ENCODE results near the gene LYPLA2.
"Not testable (repeated sequence)": the region's sequence is repeated elsewhere in the genome, so short reads cannot be mapped to it uniquely, and the experiment has no call there.

The LYPLA2 gene

GRCh38 chr1:23774174-23774880, 16.6 kb upstream of the LYPLA2 start:
- H3K4me3 ChIP-seq (IDR thresholded peaks at IDR 0.05; ENCODE audit: insufficient read depth, low read depth, low read length): no peak overlapping the region
- H3K27me3 ChIP-seq (ENCODE audit: insufficient read depth, low read depth): no peaks in the 10 kb centered on the region
- H3K36me3 ChIP-seq (ENCODE audit: insufficient read depth): no peaks in the 10 kb centered on the region
- H3K4me1 ChIP-seq (ENCODE audit: low read depth, poor library complexity, severe bottlenecking): peaks cover 42% of the 10 kb centered on the region
- H3K27ac ChIP-seq: no peak overlapping the region
- H4K20me1 ChIP-seq (ENCODE audit: insufficient read depth): no peaks in the 10 kb centered on the region
- peaks cover 10% of the 10 kb centered on the region for H3K79me2 ChIP-seq (ENCODE audit: insufficient read depth, low read depth)
- TF ChIP-seq CTCF (conservative IDR thresholded peaks at IDR 0.05; ENCODE audit: low read depth, low read length): no peak
- no peak overlapping the region for H3K9ac ChIP-seq
- H3K4me2 ChIP-seq: no peak overlapping the region
- H2AFZ ChIP-seq (ENCODE audit: low read depth): no peak overlapping the region

- H3K4me3 ChIP-seq (IDR thresholded peaks at IDR 0.05; ENCODE audit: insufficient read depth, low read depth, low read length): no peak overlapping the region
- H3K4me2 ChIP-seq: no peak overlapping the region
- H3K4me1 ChIP-seq (ENCODE audit: low read depth, poor library complexity, severe bottlenecking): peaks cover 53% of the 10 kb centered on the region
- H3K79me2 ChIP-seq (ENCODE audit: insufficient read depth, low read depth): peaks cover 19% of the 10 kb centered on the region
- no peaks in the 10 kb centered on the region for H3K27me3 ChIP-seq (ENCODE audit: insufficient read depth, low read depth)
- TF ChIP-seq CTCF (conservative IDR thresholded peaks at IDR 0.05; ENCODE audit: low read depth, low read length): no peak
- H3K36me3 ChIP-seq (ENCODE audit: insufficient read depth): no peaks in the 10 kb centered on the region
- no peak overlapping the region for H2AFZ ChIP-seq (ENCODE audit: low read depth)
- H4K20me1 ChIP-seq (ENCODE audit: insufficient read depth): no peaks in the 10 kb centered on the region
- no peak overlapping the region for H3K9ac ChIP-seq
- H3K27ac ChIP-seq: no peak overlapping the region
These were observed 14.7 kb upstream of the LYPLA2 start for GRCh38 chr1:23776217-23776616.

- H3K9ac ChIP-seq: peak within 1 kb of the TSS; percentile 56
- peak within 1 kb of the TSS; percentile 92; the same call in 1 of the 2 replicates for H2AFZ ChIP-seq (ENCODE audit: low read depth)
- TF ChIP-seq CTCF (conservative IDR thresholded peaks at IDR 0.05; ENCODE audit: low read depth, low read length): no peak
- H3K79me2 ChIP-seq (ENCODE audit: insufficient read depth, low read depth): peaks cover 19% of the 10 kb centered on the region
- H3K4me2 ChIP-seq: peak within 1 kb of the TSS; percentile 88
- peaks cover 38% of the 10 kb centered on the region for H3K4me1 ChIP-seq (ENCODE audit: low read depth, poor library complexity, severe bottlenecking)
- no peaks in the 10 kb centered on the region for H4K20me1 ChIP-seq (ENCODE audit: insufficient read depth)
- H3K36me3 ChIP-seq (ENCODE audit: insufficient read depth): no peaks in the 10 kb centered on the region
- H3K27me3 ChIP-seq (ENCODE audit: insufficient read depth, low read depth): no peaks in the 10 kb centered on the region
- H3K4me3 ChIP-seq (IDR thresholded peaks at IDR 0.05; ENCODE audit: insufficient read depth, low read depth, low read length): no peak within 1 kb of the TSS
- peak within 1 kb of the TSS; percentile 66 for H3K27ac ChIP-seq
These were observed 12.7 kb upstream of the LYPLA2 start, which contains the start of gene PITHD1 for GRCh38 chr1:23777979-23778814. PITHD1 (plus strand) TSS chr1:23778418; CDS start chr1:23778516, 98 bp downstream.

- Histone ChIP-seq H3K27ac (no peak overlapping the region), H3K27me3 (ENCODE audit: insufficient read depth, low read depth) (no peaks in the 10 kb centered on the region), H3K4me1 (ENCODE audit: low read depth, poor library complexity, severe bottlenecking) (peaks cover 38% of the 10 kb centered on the region), H3K4me2 (peak overlapping the region; percentile 88), H4K20me1 (ENCODE audit: insufficient read depth) (no peaks in the 10 kb centered on the region), H2AFZ (ENCODE audit: low read depth) (no peak overlapping the region), H3K9ac (no peak overlapping the region), H3K4me3 (IDR thresholded peaks at IDR 0.05; ENCODE audit: insufficient read depth, low read depth, low read length) (no peak overlapping the region), H3K36me3 (ENCODE audit: insufficient read depth) (no peaks in the 10 kb centered on the region), H3K79me2 (ENCODE audit: insufficient read depth, low read depth) (peaks cover 26% of the 10 kb centered on the region)
- no peak for TF ChIP-seq CTCF (conservative IDR thresholded peaks at IDR 0.05; ENCODE audit: low read depth, low read length)
These were observed 11.0 kb upstream of the LYPLA2 start for GRCh38 chr1:23779826-23780371.

- not testable (repeated sequence) for H3K9ac ChIP-seq; H4K20me1 ChIP-seq (ENCODE audit: insufficient read depth); H3K27ac ChIP-seq; H3K4me3 ChIP-seq (IDR thresholded peaks at IDR 0.05; ENCODE audit: insufficient read depth, low read depth, low read length); H2AFZ ChIP-seq (ENCODE audit: low read depth); H3K4me2 ChIP-seq; H3K36me3 ChIP-seq (ENCODE audit: insufficient read depth); H3K27me3 ChIP-seq (ENCODE audit: insufficient read depth, low read depth)
- Histone ChIP-seq H3K4me1 (ENCODE audit: low read depth, poor library complexity, severe bottlenecking) (peaks cover 32% of the 10 kb centered on the region), H3K79me2 (ENCODE audit: insufficient read depth, low read depth) (peaks cover 26% of the 10 kb centered on the region)
These were observed 7.8 kb upstream of the LYPLA2 start for GRCh38 chr1:23783141-23783540.

All from KMS-11 (cell line).